SU-DHL-6 (cell line): ENCODE measurements around the gene ALDH18A1.

Experiments
- H2AFZ ChIP-seq: fragments of 200-600 bp; sonication (generic); 2 replicates; pipeline ENCODE4 v1.6.1; 2014; ENCODE audit warnings: low read depth, mild to moderate bottlenecking, moderate library complexity, mixed read lengths, antibody characterized with exemption, low read length; ENCODE audit not compliant: severe bottlenecking
- H3F3A ChIP-seq: fragments of 200-600 bp; shearing (Covaris generic); 2 replicates; pipeline ENCODE4 v1.6.0; 2016; ENCODE audit warnings: antibody characterized with exemption, mild to moderate bottlenecking; ENCODE audit not compliant: insufficient read depth
- H3K27ac ChIP-seq: fragments of 200-600 bp; sonication (generic); 2 replicates; pipeline ENCODE4 v1.5.1; 2016; ENCODE audit warnings: low read depth, mild to moderate bottlenecking, low read length, moderate library complexity, mixed read lengths
- H3K27me3 ChIP-seq: fragments of 200-600 bp; sonication (generic), shearing (Covaris generic); 2 replicates; pipeline ENCODE4 v1.6.0; 2014; ENCODE audit warnings: mild to moderate bottlenecking, low read length
- H3K36me3 ChIP-seq: fragments of 200-600 bp; sonication (generic); 2 replicates; pipeline ENCODE4 v1.6.1; 2014; ENCODE audit warnings: mild to moderate bottlenecking, low read length, mixed read lengths
- H3K4me2 ChIP-seq: fragments of 300-600, 200-600 bp; shearing (Covaris generic), sonication (generic); 2 replicates; pipeline ENCODE4 v1.6.0; 2014; ENCODE audit warnings: low read length, low read depth, mild to moderate bottlenecking; ENCODE audit not compliant: poor library complexity, severe bottlenecking
- H3K4me3 ChIP-seq: fragments of 200-600 bp; sonication (generic); 2 replicates; pipeline ENCODE4 v1.5.1; 2014; ENCODE audit warnings: antibody characterized with exemption, low read length, mild to moderate bottlenecking, mixed read lengths; ENCODE audit not compliant: insufficient read depth, poor library complexity, severe bottlenecking
- H3K79me2 ChIP-seq: fragments of 200-600 bp; sonication (generic); 2 replicates; pipeline ENCODE4 v1.6.1; 2014; ENCODE audit warnings: mild to moderate bottlenecking, low read length, moderate library complexity; ENCODE audit not compliant: insufficient read depth
- H3K9ac ChIP-seq: fragments of 200-600 bp; sonication (generic); 2 replicates; pipeline ENCODE4 v1.7.0; 2014; ENCODE audit warnings: mild to moderate bottlenecking, low read length
- H3K9me2 ChIP-seq: fragments of 200-600 bp; sonication (generic); replicated peaks from 2 replicates; pipeline ENCODE4 v1.6.1; 2014; ENCODE audit warnings: low read length; ENCODE audit not compliant: insufficient read depth
- H3K9me3 ChIP-seq: fragments of 200-600 bp; sonication (generic); 2 replicates; pipeline ENCODE4 v1.6.1; 2014; ENCODE audit warnings: low read length, mixed read lengths; ENCODE audit not compliant: insufficient read depth
- H4K20me1 ChIP-seq: fragments of 200-600 bp; sonication (generic); 2 replicates; pipeline ENCODE4 v1.6.1; 2014; ENCODE audit warnings: low read depth, mild to moderate bottlenecking, antibody characterized with exemption, low read length, moderate library complexity, mixed read lengths
- EZH2phosphoT487 ChIP-seq: fragments of 200-600 bp; sonication (generic), shearing (Covaris generic); conservative IDR thresholded peaks from 2 replicates; pipeline ENCODE4 v1.6.1; 2018; ENCODE audit warnings: mild to moderate bottlenecking, antibody characterized with exemption, low read length, moderate library complexity, mixed read lengths
- TF ChIP-seq, protein P1 (sequence below): fragments of 200-600 bp; sonication (generic); IDR thresholded peaks from one replicate; pipeline ENCODE4 v1.5.1; 2017; ENCODE audit warnings: antibody characterized with exemption, mild to moderate bottlenecking, low read length, moderate library complexity; ENCODE audit not compliant: insufficient read depth, poor library complexity, severe bottlenecking

Gene ALDH18A1

GRCh38 chr10:95691281-95691680 lies 34.8 kb upstream of the ALDH18A1 start:
- H3K9ac ChIP-seq, result no peak overlapping the region
- peaks cover 10% of the 10 kb centered on the region; the same call in 1 of the 2 replicates for H3K36me3 ChIP-seq
- peaks cover 21% of the 10 kb centered on the region for H3K79me2 ChIP-seq
- TF ChIP-seq, protein P1, sequence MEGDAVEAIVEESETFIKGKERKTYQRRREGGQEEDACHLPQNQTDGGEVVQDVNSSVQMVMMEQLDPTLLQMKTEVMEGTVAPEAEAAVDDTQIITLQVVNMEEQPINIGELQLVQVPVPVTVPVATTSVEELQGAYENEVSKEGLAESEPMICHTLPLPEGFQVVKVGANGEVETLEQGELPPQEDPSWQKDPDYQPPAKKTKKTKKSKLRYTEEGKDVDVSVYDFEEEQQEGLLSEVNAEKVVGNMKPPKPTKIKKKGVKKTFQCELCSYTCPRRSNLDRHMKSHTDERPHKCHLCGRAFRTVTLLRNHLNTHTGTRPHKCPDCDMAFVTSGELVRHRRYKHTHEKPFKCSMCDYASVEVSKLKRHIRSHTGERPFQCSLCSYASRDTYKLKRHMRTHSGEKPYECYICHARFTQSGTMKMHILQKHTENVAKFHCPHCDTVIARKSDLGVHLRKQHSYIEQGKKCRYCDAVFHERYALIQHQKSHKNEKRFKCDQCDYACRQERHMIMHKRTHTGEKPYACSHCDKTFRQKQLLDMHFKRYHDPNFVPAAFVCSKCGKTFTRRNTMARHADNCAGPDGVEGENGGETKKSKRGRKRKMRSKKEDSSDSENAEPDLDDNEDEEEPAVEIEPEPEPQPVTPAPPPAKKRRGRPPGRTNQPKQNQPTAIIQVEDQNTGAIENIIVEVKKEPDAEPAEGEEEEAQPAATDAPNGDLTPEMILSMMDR, result no peak
- no peak for TF ChIP-seq EZH2phosphoT487
- no peaks in the 10 kb centered on the region for H3K9me3 ChIP-seq
- 0 out of 2 replicates have a peak, but pooled peaks cover 4% of the 10 kb centered on the region for H3F3A ChIP-seq
- no peak overlapping the region for H2AFZ ChIP-seq
- H3K27me3 ChIP-seq, result no peaks in the 10 kb centered on the region
- no peaks in the 10 kb centered on the region for H3K9me2 ChIP-seq
- H3K4me3 ChIP-seq, result no peak overlapping the region
- H3K4me2 ChIP-seq, result peak overlapping the region; percentile 7
- no peak overlapping the region for H3K27ac ChIP-seq
- H4K20me1 ChIP-seq, result no peaks in the 10 kb centered on the region

- H3K4me2 ChIP-seq, result no peak overlapping the region
- H3K9ac ChIP-seq, result no peak overlapping the region
- H3K9me2 ChIP-seq, result no peaks in the 10 kb centered on the region
- H3K27ac ChIP-seq, result no peak overlapping the region
- no peaks in the 10 kb centered on the region for H3K9me3 ChIP-seq
- peaks cover 21% of the 10 kb centered on the region for H3K79me2 ChIP-seq
- no peaks in the 10 kb centered on the region for H4K20me1 ChIP-seq
- H3K27me3 ChIP-seq, result no peaks in the 10 kb centered on the region
- H3F3A ChIP-seq, result no peaks in the 10 kb centered on the region
- TF ChIP-seq, protein P1, result no peak
- TF ChIP-seq EZH2phosphoT487, result no peak
- peaks cover 26% of the 10 kb centered on the region; the same call in 1 of the 2 replicates for H3K36me3 ChIP-seq
- H3K4me3 ChIP-seq, result no peak overlapping the region
- no peak overlapping the region for H2AFZ ChIP-seq
Measured at GRCh38 chr10:95688648-95689047, 32.1 kb upstream of the ALDH18A1 start.

GRCh38 chr10:95683966-95684365 lies 27.5 kb upstream of the ALDH18A1 start:
- Histone ChIP-seq H3F3A (no peaks in the 10 kb centered on the region), H3K4me3 (no peak overlapping the region), H3K36me3 (peaks cover 49% of the 10 kb centered on the region; the same call in 1 of the 2 replicates), H3K27ac (no peak overlapping the region), H2AFZ (no peak overlapping the region), H3K9ac (no peak overlapping the region), H3K27me3 (no peaks in the 10 kb centered on the region), H3K79me2 (no peaks in the 10 kb centered on the region), H3K9me2 (no peaks in the 10 kb centered on the region), H3K9me3 (no peaks in the 10 kb centered on the region), H3K4me2 (no peak overlapping the region), H4K20me1 (no peaks in the 10 kb centered on the region)
- TF ChIP-seq EZH2phosphoT487, result no peak
- TF ChIP-seq, protein P1, result no peak
